ENCODE data around the gene TNFRSF18.
A peak's percentile ranks its signal among the peaks of the same experiment; 100 is the strongest.

The TNFRSF18 gene

GRCh38 chr1:1210726-1211540 is 4.5 kb upstream of the TNFRSF18 start:
- DNase-seq = peak in 1 of 2 donors; percentile 12

DNA sequence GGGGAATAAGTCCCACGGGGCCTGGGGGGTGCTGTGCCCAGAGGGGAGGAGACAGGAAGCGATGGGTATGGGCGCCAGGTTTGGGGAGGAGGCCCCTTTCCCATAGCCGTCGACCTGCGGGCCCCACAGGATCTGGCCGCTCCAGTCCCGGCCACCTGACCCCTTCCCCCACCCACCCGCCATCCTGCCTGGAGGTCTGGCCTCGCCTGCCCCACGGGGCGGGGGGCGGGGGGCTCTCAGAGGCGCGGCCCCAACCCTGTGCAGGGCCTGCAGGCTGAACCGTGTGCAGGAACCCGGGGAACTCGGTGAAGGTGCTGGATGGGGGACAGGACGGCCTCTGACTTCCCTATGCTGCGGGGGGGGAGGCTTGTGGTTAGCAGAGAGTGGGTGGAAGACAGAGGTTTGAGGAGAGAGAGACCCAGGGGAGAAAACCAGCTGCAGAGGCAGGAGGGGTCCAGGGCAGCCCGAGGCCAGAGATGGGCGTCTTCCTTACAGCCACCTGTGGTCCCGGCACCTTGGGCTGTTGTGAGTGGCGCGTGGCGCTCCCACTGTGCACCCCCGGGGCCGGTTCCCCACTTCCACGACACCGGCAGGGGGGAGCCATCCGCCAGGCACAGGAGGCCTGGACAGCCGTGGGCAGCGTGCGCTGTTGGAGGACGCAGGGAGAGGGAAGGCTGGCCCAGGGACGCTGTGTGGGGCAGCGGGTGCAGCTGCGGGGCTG is 2.5 kb upstream of the TNFRSF18 start:
- peak; percentile 68 to 73 for DNase-seq

DNA sequence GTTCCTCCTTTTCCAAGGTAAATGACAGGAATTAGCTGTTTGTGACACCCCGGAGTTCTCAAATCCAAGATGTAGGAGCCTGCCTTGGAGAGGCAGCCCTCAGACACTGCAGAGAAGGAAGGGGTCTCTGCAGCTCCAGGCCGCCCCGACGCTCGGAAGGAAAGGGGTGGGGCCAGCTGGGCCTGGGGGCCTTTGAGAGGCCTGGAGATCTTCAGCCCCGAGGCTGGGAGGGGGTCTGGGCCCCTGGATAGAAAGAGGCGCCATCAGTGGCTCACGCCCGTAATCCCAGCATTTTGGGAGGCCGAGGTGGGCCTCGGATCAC is 1.1 kb upstream of the TNFRSF18 start:
- no peak for DNase-seq

DNA sequence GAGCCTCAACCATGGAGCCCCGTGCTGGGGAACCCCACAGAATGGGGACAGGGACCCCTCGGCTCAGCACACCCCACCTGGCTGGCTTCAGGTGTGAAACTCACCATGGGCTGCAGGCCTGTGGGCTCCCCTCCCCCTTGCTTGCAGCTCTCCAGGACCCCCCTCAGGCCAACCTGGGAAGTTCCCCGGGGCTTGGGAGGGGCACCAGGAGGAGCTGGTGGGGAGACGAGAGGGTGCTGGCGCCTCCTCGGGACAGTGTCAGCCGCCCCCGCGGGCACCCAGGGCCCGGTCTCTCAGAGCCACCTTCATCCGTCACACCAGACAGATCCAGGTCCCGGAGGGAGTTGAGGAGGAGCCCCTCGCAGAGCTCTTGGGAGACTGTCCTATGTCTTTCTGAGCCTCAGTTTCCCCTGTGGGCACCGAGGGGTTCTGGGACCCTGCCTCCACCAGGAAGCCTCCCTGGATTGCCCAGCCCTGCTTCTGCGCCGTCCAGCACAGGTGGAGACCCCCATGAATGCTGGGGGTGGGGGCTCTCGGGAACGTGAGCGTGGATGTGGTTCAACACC is 657 bp upstream of the TNFRSF18 start:
- peak in 1 of 2 donors; percentile 40 for DNase-seq

DNA sequence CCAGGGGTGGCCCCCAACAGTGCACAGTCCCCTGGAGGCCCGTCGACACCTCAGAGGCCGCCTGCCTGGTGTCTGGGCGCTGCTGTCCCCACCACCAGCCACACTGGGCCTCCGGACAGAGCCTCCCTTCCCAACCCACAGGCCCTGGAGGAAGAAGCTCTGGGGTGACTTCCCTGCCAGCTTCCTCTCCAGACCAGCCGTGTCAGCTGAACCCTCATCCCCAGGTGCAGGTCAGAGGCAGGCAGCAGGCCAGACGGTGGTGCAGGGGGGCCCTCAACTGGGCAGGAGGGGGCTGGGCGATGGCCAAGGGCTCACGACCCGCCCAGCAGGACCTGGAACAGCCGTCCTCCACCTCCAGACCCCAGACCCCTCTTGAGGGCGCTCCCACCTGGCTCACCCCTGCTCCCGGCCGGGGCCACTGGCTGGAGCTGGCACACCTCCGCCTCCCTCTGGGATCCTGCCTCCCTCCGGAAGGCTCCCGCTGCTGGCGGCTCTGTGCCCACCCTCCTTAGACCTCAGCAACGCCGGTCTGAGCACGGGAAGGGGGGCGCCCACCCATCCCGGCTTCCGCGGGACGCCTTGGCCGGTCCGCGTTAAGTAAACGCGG is 520 bp downstream of the TNFRSF18 start:
- DNase-seq = peak in 1 of 2 donors; percentile 25

DNA sequence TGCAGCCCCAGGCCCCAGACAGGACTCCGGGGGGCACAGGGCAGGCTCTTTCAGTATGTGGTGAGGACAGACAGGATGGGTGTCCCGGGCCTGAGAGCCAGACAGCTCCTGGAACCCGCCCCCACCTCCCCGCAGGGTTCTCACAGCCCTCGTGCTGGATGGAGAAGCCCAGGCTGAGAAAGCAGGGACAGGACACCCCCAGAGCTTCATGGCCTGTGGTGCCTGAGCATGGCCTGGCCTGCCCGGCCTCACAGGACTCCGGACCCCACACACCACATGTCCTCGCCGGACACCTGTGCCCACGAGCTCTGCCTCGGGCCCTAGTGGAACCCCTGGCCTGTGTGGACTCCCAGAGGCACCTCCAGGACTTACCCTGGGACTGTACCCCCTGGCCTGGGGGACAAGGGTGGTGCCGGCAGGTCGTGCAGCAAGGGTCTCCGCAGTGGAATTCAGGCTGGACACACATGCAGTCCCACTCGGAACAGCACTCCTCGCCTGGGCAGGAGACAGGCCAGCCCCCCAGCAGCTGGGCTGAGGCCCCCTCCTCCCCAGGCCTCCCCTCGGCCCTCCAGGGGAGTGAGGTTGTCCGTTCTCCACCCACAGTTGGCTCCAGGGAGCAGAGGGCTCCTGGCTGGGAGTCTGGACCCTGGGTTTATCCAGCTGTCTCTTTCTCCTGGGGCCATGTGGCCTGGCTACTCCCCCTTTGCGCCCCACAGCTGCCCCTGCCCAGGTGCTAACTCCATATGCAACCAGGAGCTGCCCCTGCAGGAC is 1.2 kb downstream of the TNFRSF18 start:
- no peak for DNase-seq

DNA sequence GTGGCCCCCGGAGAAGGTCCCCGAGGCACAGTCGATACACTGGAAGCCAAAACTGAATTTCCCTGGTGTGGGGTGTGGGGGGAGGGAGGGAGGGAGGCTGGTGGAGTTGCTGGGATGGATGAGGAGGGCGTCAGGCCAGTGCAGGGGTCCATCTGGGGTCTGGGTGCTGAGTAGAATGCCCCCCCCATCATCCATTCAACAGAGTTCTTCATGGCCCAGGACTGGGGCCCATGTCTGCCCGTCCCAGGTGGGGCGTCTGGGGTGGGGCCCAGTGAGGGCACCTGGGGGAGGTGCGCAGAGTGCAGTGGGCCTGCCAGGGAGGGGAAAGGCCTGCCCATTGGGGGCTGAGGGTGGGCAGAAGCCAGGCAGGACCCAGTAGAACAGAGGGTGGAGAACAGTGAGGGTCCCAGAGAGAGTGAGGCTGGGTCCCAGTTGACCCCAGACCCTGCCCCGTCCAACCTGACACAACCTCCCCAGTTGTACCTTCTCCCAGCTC is 1.9 kb downstream of the TNFRSF18 start:
- DNase-seq = no peak

GRCh38 chr1:1203561-1204424 is 2.6 kb downstream of the TNFRSF18 start:
- no peak for DNase-seq

- DNase-seq = no peak
These were observed 3.4 kb downstream of the TNFRSF18 start for GRCh38 chr1:1202831-1203560.

- DNase-seq = peak; percentile 95
These were observed 5.2 kb downstream of the TNFRSF18 start for GRCh38 chr1:1200876-1201810.

DNA sequence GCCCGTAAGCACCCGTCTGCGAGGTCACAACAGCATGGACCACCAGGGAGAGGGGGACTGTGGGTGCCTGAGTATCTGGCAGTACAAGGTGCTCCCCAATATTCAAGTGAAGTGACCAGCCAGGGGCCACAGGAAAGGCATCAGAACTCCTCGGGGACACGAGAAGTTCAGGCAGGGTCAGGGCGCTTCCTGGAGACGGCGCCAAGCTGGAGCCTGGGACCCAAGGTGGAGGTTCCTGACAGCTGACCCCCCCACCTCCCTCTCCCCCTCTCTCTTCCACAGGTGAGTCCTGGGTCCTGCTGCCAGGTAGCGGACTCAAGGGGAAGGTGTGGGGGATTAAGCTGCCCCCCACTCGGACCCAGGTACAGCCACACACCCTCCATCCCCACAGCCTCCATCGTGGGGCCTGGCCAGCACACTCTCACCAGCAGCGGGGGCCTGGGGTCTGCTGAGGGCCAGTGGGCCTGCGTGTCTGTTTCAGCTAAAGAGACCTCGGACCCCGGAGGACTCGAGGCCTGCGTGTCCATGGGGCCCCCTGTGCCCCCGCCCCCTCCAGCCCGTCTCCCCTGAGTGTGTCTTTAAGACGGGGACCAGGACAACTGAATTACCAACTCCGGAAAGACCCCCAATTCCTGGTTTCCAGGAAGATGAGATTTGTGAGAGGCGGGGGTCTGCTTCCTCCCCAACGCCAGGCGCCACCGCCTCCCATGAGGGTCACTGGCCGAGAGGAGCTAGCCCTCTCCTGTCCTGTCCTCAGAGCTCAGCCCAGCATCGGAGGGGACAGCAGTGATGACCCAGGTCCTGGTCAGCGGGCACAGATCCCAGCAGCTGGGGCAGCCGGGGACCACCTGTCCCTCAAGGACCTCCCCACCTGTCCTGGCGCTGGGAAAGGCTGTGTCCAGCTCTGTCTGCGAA is 6.2 kb downstream of the TNFRSF18 start:
- peak in 1 of 2 donors; percentile 20 for DNase-seq

DNA sequence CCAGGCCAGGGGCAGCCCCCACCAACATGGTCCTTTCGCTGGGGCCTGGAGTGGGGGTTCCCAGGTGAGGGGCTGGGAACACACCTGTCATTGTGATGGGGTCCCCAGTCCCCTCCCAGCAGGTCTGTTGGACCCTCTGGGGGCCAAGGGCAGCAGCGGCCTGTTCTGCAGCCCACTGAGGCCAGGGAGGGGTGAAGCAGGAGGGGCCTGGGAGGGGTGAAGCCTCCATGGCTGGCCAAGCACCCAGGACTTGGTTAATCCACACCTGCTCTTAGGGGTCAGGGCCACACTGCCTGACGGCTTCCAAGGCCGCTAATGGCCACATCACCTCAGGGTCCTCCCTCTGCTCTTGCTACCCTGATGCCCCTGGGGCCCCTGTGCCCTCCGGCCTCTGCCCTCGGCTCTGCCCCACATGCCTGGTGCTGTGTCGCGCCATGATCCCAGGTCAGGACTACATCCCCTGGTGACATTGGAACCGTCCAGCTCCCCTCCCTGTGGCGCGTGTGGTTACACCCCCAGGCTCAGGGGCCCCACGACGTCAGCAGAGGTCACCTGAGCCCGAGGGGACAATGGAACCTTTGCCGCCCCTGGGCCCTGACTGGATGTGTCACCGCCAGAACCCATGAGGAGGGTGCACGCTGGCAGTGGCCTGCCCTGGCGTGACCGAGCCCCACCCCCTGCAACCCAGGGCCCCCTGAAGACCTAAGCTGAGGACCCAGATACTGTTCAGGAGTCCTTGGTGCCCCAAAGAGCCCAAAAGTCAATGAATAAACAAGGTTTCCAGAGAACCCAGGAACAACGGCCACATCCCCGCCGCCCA is 7.0 kb downstream of the TNFRSF18 start:
- DNase-seq = no peak

DNA sequence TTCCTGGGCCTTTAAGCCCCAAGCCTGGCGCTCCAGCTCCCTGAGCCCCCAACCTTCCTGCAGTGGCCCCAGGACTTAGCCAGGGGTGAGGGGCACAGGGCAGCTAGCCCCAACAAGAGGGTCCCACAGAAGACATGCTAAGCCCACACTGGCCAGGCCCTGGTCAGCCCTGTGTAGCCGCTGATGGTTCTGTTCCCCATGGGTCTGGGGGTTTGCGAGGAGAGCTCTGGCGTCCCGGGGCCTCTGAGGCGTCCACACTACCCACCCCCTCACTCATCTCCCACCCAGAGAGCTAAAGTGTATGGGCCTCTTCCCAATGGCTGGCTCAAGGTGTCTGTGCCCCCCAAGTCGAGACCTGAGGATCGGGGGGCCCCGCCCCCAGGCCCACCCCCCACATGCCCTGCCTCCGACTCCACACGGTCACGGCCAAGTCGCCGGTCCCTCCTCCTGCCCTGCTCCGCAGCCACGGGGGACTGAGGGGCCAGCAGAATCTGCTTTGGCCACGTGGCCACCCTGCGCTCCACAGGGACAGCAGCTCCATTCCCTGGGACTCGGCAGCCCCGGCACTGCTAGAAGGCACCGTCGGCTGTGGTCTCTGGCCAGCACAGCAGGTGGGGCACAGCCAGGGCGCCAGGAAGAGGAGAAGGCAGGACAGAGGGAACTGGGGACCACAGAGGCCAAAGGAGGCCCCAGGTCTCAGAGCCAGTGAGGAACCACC is 7.8 kb downstream of the TNFRSF18 start:
- no peak for DNase-seq

- no peak for DNase-seq
These were observed 8.6 kb downstream of the TNFRSF18 start for GRCh38 chr1:1197551-1198422.

GRCh38 chr1:1197188-1197500 is 9.2 kb downstream of the TNFRSF18 start:
- no peak for DNase-seq
